ENCODE measurements around the gene MOAP1.
A peak's percentile ranks its signal among the peaks of the same experiment; 100 is the strongest.
"Not testable (repeated sequence)": the region's sequence is repeated elsewhere in the genome, so short reads cannot be mapped to it uniquely, and the experiment has no call there.

The MOAP1 gene

GRCh38 chr14:93186466-93186865 is 1.8 kb upstream of the MOAP1 start:
- no peak for DNase-seq (ENCODE audit: low read depth)
- no peak overlapping the region for H3K4me3 ChIP-seq (ENCODE audit: control insufficient read depth, low read depth, low read length)
- TF ChIP-seq CTCF (IDR thresholded peaks at IDR 0.05; ENCODE audit: control insufficient read depth, insufficient read depth, low read depth, low read length, missing control alignments) = no peak

- TF ChIP-seq CTCF (IDR thresholded peaks at IDR 0.05; ENCODE audit: control insufficient read depth, insufficient read depth, low read depth, low read length, missing control alignments) = no peak
- no peak for DNase-seq (ENCODE audit: low read depth)
- peak overlapping the region; percentile 86 for H3K4me3 ChIP-seq (ENCODE audit: control insufficient read depth, low read depth, low read length)
Observed at GRCh38 chr14:93185349-93185720, 638 bp upstream of the MOAP1 start.

- TF ChIP-seq CTCF (IDR thresholded peaks at IDR 0.05; ENCODE audit: control insufficient read depth, insufficient read depth, low read depth, low read length, missing control alignments) = no peak
- DNase-seq (ENCODE audit: low read depth) = no peak
- H3K4me3 ChIP-seq (ENCODE audit: control insufficient read depth, low read depth, low read length) = peak overlapping the region; percentile 86
Observed at GRCh38 chr14:93183596-93184317, 940 bp downstream of the MOAP1 start.

GRCh38 chr14:93175492-93175891 is 9.2 kb downstream of the MOAP1 start:
- no peak overlapping the region for H3K4me3 ChIP-seq (ENCODE audit: control insufficient read depth, low read depth, low read length)
- no peak for TF ChIP-seq CTCF (IDR thresholded peaks at IDR 0.05; ENCODE audit: control insufficient read depth, insufficient read depth, low read depth, low read length, missing control alignments)
- DNase-seq (ENCODE audit: low read depth) = no peak

- not testable (repeated sequence) for DNase-seq (ENCODE audit: low read depth); H3K4me3 ChIP-seq (ENCODE audit: control insufficient read depth, low read depth, low read length)
Observed at GRCh38 chr14:93174731-93175130, 10.0 kb downstream of the MOAP1 start.

- DNase-seq (ENCODE audit: low read depth) = no peak
- TF ChIP-seq CTCF (IDR thresholded peaks at IDR 0.05; ENCODE audit: control insufficient read depth, insufficient read depth, low read depth, low read length, missing control alignments) = no peak
- no peak overlapping the region for H3K4me3 ChIP-seq (ENCODE audit: control insufficient read depth, low read depth, low read length)
Observed at GRCh38 chr14:93173943-93174395, 10.7 kb downstream of the MOAP1 start.

GRCh38 chr14:93171376-93171775 is 13.3 kb downstream of the MOAP1 start:
- no peak for TF ChIP-seq CTCF (IDR thresholded peaks at IDR 0.05; ENCODE audit: control insufficient read depth, insufficient read depth, low read depth, low read length, missing control alignments)
- no peak for DNase-seq (ENCODE audit: low read depth)
- H3K4me3 ChIP-seq (ENCODE audit: control insufficient read depth, low read depth, low read length) = no peak overlapping the region

- not testable (repeated sequence) for DNase-seq (ENCODE audit: low read depth); H3K4me3 ChIP-seq (ENCODE audit: control insufficient read depth, low read depth, low read length)
Observed at GRCh38 chr14:93170141-93170540, 14.6 kb downstream of the MOAP1 start.

GRCh38 chr14:93169619-93170018 is 15.1 kb downstream of the MOAP1 start:
- not testable (repeated sequence) for H3K4me3 ChIP-seq (ENCODE audit: control insufficient read depth, low read depth, low read length); DNase-seq (ENCODE audit: low read depth)

- not testable (repeated sequence) for DNase-seq (ENCODE audit: low read depth); H3K4me3 ChIP-seq (ENCODE audit: control insufficient read depth, low read depth, low read length)
Observed at GRCh38 chr14:93168610-93169009, 16.1 kb downstream of the MOAP1 start.
